HG02970 (cell line): ENCODE data around the gene SFMBT1.
"Not testable (repeated sequence)": the region's sequence is repeated elsewhere in the genome, so short reads cannot be mapped to it uniquely, and the experiment has no call there.

Source experiments
- ATAC-seq: cut with Tn5 transposase; IDR thresholded peaks from one replicate; pipeline ENCODE4 v1.9.1; 2021; ENCODE audit warnings: mild to moderate bottlenecking, moderate library complexity, moderate number of reproducible peaks; ENCODE audit not compliant: unreplicated experiment, low FRiP score

SFMBT1 gene

DNA sequence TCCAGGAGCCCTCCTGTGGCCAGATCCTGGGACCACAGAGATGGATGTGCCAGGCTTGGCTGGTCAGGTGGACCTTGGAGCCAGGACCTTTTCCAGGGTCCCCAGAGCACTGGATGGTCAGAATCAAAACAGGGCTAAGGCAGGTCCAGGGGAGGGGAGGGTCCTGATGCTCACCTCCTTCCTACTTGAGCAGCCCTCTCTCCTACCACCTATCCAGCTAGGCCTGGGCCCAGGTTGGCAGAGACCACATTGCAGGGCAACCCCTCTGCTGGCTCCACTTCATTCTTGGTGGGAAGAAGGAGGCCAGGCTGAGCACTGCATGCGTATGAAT, 28.5 kb upstream of the SFMBT1 start:
- no peak for ATAC-seq

DNA sequence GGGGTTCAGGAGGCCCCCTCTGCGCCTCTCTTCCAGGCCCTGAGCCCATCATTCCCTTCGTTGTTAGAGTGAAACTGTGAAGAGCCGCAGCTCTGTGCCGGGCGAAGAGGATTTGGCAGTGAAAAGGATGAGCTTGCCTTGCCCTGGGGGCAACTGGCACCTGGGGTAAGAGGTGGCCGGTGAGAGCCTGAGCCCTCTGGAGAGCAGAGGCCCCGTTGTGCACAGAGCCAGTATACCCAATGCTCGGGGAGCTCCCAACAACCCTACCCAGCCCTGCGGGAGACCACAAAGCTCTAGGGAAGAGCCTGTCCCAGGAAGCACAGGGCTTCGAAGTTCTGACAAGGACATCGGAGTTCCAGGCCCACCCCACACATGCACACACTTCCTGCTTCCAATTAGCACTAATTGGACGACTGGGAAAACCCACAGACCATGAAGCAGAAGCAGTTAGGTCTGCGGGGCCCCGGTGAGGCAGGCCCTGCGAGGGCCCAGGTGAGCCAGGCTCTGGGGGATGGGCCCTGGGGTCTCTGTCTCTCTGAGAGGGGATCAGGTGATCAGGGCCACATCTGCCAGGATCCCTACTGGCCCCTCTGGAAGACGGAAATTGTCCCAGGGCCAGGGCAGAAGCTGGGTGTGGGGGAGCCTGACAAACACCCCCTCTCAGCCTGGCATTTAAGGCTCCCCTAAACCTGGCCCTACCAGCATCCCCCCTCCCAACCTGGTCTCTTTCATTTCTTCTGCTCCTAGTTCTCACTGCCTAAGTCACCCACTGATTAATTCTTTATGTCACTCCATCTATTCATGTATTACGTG, 27.9 kb upstream of the SFMBT1 start:
- ATAC-seq = no peak

DNA sequence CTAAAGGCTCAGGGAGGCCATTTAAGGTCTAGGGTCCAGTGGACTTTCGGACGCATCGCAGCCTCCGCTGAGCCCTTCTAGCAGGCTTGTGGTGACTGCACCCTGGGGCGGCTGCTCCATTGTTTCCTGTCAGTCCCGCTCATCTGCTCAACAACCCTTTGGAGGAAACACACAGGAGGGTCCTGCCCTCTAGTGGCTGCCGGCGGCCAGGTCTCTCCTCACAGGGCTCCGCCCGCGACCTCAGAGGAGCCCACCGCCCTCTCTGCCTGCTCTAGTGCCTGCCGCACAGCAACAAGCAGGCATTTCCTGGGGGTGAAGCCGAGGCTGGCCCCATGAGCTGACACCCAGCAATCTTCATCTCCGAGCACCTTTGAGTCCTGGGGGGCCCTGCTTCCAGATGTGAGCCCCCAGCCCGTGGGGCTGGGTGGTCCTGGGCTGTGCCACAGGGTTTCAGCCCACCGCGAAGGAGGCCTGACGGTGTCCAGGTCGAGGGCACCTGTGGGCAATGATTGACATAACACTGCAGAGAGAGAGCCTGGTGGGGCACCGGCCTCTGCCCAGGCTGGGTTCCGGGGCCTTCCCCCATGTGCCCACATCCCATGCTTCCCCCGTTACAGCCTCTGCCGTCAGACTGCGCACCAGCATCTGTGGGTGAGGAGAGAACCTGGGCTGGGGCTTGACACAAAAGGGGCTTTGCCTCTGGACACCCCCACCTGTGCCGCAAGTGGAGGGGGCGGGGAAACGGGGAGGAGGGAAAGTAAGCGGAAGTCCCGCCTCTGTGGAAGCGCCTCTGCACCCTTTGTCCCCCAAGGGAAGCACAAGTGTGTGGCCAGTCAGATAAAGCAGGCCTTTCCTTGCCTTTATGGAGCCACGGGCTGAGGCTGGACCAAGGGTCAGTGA, 27.0 kb upstream of the SFMBT1 start:
- ATAC-seq = peak; percentile 55

DNA sequence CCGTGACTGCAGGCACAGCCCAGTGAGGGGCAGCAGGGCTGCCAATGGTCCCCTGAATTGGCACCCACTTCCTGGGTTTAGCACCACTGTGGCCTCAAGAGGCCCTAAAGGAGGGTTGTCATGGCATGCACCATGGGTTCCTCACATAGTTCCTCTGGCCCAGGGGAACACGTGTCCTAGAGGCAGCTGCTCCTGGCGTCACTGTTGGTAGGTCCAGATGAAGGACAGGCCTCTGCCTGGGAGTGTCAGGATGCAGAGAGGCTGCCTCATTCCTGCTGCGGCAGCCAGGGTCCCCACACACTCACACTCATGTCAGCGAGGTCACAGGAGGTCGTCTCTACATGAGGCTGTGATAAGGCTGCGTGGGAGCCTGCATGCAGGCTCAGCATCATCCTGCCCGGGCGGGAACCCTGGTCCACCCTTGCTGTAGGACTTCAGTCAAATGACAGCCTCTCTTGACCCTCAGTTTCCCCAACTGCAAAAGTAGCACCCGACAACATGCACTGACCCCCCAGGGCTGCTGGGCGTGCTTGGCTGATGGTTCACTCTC, 26.1 kb upstream of the SFMBT1 start:
- no peak for ATAC-seq

DNA sequence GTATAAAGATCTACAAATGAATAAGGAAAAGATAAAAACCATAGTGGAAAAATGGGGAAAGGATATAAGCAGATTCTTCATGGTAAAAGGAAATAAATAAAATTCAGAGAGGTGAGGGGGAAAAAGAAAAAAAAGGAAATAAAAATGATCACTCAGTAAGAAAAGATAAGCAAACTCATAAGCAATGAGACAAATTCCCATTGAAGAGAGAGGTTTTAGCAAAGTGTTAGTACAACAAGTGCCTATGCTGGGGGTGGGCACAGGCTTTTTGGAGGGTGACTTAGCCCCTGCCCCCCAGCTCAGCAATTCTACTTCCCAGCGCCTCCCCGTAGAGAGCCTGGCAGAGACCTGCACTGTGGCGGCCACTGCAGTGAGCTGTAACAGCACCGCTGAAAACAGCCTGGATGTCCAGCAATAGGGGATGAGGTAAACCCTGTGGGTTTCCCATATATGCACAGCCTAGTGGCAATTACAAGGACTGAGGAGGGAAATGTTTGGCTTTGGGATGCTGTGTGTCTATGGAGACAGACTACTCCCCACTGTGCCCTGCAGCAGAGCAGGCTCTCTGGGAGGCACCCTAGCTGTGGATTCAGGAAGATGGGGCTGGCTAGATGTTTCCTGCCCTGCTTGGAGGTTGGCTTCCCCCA, 23.7 kb upstream of the SFMBT1 start:
- ATAC-seq = no peak

DNA sequence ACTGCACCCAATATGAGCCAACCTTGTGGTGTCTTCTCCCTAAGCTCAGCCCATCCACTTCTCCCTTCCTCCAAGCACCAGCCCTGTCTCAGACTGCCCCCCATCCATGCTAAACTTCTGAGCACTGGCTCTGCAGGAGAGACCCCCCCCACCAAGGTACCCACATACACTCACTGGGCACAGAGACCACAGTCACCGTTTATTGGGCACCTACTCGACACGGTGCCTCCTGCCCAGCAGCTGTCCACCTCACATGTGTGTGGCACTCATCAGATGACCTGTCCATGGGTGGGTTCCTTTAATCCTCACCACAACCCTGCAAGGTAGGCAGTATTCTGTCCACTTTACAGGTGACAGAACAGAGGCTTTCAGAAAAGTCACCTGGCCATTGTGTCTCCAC, 22.3 kb upstream of the SFMBT1 start:
- no peak for ATAC-seq

DNA sequence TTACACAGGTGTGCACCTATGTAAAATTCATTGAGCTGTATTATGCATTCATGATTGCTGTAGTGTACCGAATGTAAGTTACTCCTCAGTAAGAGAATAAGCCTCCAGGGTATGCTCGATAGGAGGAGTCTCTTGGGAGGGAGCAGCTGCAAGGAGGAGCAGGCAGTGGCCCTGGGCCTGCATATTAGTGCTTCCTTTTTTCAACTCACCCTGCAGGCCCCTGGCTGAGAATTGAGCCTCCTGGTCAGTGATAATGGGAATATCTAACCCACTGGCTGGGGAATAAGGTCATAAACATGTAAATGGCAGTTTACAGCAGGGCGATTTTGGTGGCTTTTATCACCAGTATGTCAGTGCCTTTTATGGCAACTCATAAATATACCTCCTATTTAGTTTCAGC, 21.7 kb upstream of the SFMBT1 start:
- no peak for ATAC-seq

DNA sequence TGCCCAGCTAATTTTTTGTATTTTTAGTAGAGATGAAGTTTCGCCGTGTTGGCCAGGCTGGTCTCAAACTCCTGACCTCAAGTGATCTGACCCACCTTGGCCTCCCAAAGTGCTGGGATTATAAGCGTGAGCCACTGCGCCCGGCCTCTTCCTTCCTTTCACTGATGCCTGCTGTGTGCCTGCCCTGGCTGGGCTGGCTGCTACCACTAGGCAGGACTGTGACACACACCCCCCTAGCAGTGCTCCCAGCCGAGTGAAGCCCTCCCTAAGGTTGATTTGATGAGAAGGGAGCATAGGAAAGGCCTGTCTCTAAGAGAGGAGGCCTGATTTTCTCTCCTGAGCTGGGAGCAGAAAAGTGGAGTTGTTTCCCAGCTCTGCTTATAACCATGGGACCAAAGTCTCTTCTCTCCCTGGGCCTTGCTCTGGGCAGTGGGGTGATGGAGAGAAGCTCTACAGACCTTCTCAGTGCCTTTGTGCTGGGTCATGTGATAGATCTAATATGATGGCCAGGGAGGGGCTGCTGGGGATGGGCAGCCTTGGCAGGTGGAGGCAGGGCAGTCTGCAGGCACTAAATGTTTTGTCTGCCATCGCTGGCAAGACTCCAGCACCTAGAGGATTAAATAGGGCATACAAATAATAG, 20.1 kb upstream of the SFMBT1 start:
- no peak for ATAC-seq

DNA sequence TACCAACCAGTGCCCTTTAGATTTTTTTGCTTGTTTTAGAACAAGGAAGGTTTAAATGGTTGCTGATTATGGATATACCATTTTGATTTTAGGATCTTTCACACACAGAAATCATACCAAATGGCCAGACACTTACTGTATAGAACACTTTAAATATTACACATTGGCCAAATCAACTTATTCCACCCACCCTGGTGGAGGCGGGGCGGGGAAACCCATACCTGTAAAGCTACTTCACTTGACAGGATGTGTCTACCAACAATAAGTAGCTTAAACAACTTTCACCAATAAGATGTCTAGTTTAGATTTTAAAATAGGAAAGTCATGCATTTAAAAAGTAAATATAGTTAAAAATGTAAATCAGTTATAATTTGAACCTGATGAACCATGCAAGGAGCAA, 17.0 kb upstream of the SFMBT1 start:
- no peak for ATAC-seq

DNA sequence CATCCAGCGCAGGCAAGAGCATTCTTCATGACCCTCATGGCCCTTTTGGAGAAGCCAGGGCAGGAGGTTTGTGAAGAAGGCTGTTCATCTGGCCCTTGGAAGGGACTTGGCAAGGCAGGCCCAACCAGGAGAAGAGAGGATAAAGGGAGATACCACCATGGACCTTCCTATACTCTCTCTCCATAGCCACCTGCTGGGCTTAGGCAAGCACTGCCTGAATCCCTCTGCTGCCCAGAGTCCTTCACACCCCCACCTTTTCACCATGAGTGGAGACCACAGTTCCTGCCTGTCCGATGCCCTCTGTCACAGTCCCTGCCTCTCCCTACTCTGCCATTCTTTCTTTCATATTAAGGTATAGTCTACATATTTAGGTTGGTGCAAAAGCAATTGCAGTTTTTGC, 10.6 kb upstream of the SFMBT1 start:
- no peak for ATAC-seq

DNA sequence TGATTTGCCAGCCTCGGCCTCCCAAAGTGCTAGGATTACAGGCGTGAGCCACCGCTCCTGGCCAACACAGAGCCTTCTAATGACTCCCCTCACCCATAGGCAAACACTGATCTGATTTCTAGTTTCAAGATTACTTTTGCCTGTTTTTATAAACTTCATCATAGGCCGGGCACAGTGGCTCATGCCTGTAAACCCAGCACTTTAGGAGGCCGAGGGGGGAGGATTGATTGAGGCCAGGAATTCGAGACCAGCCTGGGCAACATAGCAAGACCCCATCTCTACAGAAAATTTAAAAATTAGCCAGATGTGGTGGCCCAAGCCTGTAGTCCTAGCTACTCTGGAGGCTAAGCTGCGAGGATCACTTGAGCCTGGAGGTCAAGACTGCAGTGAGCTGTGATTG, 8.4 kb upstream of the SFMBT1 start:
- not testable (repeated sequence) for ATAC-seq

DNA sequence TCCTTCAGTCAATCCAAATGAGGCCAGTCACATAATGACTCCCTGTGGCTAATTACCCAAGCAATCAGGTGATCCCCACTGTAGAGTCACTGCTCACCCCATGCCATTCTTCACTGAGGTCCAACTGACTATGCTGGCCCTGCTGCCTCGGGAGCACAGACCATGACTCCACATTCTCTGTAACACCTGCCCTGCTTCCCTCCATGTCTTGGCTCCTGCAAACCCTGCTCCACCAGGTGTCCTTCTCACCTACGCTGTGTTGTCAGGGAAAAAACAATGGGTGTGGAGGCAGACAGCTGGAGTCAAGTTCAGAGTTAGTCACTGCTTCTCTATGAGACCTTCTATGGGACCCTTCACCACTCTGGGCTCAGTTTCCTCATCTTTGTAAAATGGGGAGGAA, 6.1 kb upstream of the SFMBT1 start:
- ATAC-seq = no peak

DNA sequence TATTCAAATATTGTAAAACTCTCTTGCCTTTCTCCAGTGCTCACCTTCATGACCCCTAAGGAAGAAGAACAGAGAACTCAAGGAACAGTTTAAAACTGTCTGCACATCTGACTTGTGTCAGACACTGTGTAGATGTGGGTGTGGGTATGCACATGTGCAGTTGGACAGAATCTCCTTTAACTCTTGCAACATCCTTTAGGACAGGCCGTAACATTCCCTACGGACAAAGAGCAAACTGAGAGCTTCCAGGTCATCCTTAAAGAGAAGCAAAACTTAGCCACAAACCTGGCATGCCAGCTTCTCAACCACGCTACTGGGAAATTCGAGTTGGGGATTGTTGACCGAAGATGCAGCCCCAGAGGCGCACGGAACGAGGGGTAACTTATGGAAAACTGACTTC, 4.1 kb upstream of the SFMBT1 start:
- no peak for ATAC-seq

DNA sequence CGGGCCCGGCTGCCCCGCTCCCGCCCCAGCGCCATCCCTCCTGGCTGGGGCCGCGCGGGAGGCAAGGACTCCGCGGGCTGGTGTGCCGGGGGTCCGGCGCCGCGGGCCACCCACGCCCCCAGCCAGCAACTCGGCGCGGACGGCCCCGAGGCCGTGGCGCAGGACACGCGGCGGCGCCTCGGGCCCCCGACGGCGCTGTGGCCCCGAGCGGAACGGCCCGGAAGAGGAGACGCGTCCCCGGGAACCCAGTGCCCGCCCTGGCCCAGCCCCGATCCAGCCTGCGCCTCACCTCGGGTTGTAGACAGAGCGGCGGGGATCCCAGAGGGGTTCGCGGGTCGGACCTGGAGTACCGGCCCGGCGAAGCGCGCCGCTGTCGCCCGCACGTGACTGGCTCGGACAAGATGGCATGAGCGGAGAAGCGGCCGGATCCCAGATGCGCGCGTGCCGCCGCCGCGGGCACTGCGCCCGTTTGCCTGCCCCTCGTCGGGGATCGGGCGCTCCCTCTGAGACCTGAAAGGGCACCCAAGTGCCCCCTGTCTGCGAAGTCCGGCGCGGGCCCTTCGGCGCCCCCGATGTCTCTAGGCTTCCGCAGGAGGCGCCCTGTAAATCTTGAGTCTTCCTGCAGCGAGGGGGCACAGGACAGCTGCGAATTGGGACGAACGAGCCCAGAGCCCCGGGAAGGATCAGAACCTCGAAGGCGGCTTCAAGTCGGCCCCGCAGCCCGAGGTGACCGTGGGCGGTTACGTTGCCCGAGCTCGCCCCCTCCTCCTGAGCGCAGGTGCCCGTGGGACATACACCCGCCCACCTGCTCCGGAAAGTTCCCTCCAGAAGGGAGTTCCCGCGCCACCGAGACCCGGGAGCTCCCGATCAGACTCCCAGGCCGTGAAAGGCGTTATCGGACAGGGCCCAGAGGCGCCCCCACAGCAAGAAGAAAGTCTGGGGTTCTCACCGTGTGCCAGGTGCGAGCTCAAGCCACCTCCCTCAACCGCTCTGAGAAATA, 598 bp upstream of the SFMBT1 start:
- ATAC-seq = peak; percentile 27

DNA sequence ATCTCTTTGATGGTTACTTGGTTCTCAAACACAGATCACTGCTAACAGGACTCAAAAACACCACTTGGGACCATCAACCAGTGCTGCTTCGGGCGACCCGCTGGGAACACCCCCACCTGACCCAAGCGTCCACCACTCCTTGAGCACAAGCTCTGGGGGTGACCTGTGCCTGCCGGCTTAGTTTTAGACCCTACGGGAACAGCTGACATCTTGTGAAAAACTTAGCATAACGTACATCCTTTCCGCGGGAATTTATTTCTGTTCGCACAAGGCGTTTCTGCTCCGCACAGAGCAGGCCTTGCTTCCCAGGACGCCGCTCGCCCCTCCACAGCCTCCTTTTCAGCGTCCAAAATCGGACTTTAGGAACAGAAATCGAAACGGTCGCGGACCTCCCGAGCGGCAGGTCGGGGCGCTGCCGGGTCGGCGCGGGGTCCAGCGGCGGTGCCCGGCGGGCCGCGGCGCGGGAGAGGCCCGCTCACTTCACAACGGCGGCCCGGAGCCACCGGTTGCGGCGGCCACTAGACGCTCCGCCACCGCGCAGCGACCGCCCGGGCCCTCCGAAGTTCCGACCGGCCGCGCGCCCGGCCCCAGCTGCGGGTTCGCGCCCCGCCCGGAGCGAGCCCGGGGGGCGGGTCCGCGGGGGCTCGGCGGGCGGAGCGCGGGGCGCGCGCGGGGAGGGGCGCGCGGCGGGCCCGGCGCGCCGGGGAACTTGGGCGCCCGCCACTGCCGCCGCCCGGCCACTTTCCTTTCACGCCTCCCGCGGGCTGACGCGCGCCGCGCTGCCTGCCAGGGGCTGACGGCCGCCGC, 959 bp downstream of the SFMBT1 start:
- peak; percentile 47 for ATAC-seq

DNA sequence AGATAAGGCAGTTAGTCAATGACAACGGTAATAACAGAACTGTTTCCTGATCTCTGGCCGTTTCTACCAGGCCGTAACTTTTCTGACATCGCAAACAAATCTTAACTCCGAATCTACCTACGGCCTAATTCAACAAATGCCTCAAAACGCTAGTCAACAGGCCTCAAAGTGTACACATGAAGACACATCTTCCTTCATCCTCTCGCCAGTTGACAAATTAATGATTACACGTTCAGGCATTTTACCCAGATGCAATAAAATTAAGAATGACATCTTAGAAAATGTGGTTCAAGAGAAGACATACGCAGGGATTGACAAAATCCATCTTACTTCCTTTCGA, 1.5 kb downstream of the SFMBT1 start:
- no peak for ATAC-seq

DNA sequence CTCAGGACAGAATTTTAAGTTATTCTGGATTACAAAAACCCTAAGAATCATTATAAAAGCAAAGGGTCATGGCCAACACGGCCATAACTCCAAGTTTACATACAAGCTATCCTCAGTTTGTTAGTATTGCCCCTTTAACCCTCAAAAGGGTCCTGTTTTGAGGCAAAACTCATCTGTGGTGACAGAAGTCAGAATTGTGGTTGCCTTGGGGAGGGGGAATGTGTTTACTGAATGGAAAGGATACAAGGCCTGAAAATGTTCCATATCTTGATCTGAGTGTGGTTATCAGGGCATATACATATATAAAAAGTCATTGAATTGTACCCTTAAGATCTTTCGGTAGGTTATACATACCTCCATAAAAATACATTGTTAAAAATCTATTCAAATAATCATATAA, 2.1 kb downstream of the SFMBT1 start:
- no peak for ATAC-seq

DNA sequence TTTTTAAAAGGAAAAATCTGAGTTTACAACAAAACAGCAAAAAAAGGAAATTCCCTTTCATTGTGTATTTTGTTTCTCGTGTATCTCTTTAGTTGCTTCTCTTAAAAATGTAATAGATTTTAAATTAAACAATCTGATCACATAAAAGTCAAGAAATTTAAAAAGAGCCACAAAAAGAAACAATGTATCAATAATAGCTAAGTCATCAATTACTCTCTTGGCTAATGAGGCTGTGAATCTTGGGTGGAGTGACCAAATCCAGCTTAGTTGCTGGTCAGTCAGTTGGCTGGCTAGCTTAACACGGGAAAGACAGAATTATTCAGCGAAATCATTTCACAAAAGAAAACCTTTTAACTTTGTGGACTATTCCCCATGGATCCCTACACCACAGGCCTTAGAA, 3.2 kb downstream of the SFMBT1 start:
- ATAC-seq = no peak

DNA sequence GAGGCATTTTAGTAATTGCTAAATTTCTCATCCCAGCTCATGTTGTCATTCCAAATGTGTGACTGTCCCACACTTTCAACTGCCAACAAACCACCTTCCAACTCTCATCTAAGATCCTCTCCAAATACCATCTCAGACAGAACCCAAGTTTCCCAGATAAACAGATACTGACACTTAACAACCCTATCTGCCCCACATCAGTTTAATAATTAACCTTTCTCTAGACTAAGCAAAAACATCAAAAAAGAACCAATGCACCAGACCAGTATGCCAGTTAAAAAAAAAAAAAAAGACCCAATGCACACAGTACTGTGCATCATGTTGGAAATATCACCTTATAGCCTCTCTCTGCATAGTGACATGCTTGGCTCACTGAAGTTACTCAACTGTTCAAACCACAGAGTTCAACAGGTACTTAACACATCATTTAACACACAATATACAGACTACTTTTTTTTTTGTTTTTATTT, 5.5 kb downstream of the SFMBT1 start:
- ATAC-seq = no peak
